ENCODE measurements around the gene CARNS1.

DNA sequence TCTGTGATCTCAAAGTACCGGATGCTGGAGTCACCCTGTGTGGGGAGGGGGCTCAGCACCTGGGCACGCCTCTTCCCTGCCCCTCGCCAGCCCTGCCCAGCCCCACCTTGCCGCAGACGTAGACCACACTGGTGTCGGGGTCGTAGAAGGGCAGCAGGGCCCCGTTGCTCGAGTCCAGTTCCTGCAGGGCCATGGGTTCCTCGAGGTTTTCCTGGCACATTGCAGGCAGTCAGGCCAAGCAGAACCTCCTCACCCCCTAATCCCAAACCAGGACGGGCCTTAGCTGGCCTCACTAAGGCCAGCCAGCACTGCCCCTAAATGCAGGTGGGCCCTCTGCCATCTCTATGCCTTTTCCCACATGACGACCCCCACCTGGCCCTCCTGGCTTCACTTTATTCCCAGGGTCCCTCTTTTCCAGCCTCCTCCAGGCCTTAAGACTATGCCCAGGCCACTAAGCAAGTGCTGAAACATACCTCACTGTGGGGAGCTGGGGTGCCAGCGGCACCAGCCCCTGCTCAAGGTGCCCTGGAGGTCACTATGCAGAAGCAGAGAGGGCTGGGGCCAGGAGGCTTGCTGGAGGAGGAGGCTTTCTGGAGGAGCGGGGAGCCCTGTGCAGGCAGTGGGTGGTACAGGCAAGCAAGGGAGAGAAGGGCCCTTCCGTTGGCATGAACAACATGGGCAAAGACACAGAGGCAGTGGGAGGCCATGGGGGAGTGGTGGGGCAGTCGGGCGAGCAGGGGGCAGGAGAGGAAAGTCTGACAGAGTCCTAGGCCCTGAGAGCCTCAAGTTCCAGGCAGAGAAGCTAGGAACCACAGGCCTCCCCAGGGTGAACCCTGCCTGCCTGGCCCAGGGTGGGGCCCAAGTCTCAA lies 25.0 kb downstream of the CARNS1 start:
- TF ChIP-seq EP300 (IDR thresholded peaks at IDR 0.05) (no peak), POLR2A (IDR thresholded peaks at IDR 0.05) (no peak)
